HG03159 (cell line): ENCODE measurements around the gene CHST11.
"Not testable (repeated sequence)": the region's sequence is repeated elsewhere in the genome, so short reads cannot be mapped to it uniquely, and the experiment has no call there.

ENCODE experiments used
- ATAC-seq: cut with Tn5 transposase; IDR thresholded peaks from one replicate; pipeline ENCODE4 v1.9.1; 2021; ENCODE audit warnings: mild to moderate bottlenecking, moderate library complexity; ENCODE audit not compliant: unreplicated experiment

CHST11 gene

GRCh38 chr12:104785886-104786285 is 329.1 kb downstream of the CHST11 start:
- ATAC-seq: no peak

DNA sequence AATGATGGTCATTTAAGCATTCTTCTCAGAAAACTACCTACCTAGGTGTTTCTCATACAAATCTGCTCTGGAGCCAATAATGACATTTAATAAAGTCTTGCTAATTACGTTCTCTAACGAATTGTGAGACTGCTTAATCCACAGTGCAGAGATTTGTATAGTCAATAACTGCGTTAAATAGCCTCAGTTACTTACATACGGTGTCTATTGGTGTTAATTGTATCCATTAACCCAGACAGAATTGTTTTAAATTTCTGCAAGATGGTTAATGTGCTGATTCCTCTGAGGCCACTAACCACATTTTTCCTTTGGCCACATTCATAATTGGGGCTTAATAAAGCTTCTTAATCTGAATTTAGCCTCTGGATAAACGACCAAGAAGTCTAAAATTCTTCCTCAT is 329.6 kb downstream of the CHST11 start:
- ATAC-seq: no peak

DNA sequence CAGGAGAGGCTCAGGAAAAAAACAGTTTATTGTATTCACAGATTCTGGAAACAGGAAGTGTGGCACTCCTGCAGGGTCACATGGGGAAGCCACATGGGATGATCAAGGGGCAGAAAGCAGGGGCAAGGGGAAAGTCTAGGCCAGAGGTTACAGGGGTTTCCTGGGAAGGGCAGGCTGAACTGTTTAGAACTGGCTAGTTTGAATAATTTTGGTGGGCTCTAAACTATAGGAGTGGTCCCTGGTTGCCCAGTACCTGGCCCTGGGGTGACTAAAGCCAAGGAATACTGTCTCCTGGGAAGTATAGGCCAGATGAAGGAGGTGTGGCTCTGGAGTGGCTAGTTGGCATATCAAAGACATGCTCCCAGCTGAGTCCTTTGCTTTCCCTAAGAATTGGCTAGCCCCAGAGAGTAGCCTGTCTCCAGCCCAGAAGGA is 332.1 kb downstream of the CHST11 start:
- ATAC-seq: no peak

GRCh38 chr12:104790296-104791125 is 333.8 kb downstream of the CHST11 start:
- no peak for ATAC-seq

DNA sequence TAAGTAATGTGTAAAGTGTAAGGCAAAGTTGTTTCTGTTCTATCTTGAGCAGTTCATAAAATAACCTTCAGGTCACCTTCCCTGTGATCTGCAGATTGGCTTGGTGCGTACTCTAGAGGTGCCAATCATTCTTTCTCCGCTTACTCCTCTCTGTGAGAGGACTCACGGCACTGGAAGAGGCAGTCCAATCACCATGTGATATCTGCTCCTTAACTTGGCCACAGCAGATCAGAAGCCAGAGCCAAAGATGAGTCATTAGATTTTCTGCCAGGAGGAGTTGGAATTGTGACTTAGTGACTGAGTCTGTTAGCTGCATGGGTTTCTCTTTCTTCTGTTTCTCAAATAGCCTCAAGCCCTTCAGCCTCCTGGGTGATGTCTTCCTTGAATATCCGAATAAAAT is 335.8 kb downstream of the CHST11 start:
- ATAC-seq: no peak

GRCh38 chr12:104793285-104793684 is 336.5 kb downstream of the CHST11 start:
- no peak for ATAC-seq

DNA sequence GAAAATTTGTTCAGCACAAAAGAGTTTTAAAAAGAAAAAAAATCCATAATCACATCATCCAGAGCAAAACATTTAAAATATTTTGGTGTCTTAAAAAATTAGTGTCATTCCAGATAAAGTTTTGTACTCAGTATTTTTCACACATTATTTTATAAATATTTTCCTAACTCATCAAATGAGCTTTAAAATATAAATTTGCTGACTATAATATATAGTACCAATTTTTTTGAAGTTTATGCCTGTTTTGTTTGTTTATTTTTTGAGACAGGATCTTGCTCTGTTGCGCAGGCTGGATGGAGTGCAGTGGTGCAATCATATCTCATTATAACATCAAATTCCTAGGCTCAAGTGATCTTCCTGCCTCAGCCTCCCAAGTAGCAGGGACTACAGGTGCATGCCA is 337.2 kb downstream of the CHST11 start:
- ATAC-seq: no peak

DNA sequence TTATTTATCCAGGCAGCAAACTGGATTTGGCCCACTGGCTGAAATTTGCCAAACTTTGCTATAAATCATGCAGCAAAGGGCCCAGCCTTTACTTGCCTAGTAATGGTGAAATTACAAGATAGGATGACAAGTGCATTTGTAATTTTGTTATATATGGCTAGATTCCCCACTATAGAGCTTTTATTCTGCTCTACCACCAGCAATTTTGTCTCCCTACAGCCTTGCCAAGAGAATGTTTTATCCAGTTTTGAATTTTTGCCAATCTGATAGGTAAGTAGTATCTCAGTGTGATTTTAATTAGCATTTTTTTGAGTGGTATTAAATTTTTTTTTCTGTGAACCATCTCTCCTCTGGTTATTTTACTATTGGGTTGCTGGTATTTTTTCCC is 339.7 kb downstream of the CHST11 start:
- no peak for ATAC-seq

- no peak for ATAC-seq
Observed at GRCh38 chr12:104799458-104799857, 342.7 kb downstream of the CHST11 start.

DNA sequence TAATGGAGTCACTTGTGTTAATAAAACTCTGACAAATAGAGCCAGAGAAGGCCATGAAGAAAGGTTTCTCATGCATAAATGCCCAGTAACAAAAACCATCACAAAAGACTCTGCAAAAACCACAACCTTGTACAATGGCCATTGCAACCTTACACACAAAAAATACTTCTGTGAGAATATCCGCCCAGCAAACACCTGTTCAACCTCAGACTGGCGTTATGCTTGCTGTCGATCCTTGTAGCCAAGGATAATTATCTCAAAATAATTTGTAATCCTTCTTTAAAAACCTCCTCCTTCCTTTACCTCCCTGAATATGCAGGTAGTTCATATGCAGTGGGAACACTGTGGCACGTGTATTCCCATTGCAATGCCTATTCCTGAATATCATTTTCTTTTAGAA is 344.3 kb downstream of the CHST11 start:
- ATAC-seq: no peak

DNA sequence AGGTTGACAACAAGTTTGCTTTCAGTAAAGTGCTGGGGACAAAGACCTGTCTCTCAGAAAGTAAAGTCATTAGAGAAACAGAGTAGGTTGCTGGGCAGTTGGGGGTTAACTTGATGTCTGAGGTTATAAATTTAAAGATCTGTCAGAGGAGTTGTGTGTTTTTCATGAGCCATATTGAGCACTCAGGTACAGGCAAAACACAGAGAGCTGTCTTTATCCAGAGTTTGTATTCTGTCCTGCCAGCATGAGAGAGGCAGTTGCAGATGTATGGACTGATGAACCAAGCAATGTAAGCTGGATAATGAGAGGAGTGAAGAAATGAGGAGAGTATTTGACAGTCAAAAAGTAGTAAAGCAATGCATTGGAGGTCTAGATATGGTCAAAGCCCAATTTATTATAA is 344.7 kb downstream of the CHST11 start:
- no peak for ATAC-seq

GRCh38 chr12:104802208-104802607 is 345.5 kb downstream of the CHST11 start:
- ATAC-seq: no peak

DNA sequence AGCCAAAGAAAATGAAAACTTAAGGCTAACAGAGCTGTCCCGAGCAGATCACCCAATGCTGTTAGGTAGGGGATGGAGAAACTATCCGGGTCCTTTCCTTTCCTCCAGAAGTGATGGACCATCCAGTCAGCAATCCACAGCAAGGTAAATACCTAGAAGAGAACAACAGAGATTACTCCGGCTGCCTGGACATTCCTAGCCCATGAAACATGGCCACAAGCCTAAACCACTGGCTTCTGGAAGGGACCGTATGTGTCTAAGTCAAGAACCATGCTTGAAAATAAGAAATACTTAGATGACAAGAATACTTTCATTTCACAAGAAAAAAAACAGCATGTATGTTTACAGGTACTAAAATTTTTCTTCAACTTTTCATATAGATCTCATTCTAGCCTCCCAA is 348.4 kb downstream of the CHST11 start:
- ATAC-seq: no peak

GRCh38 chr12:104806194-104806593 is 349.4 kb downstream of the CHST11 start:
- ATAC-seq: not testable (repeated sequence)

GRCh38 chr12:104809251-104809650 is 352.5 kb downstream of the CHST11 start:
- no peak for ATAC-seq

DNA sequence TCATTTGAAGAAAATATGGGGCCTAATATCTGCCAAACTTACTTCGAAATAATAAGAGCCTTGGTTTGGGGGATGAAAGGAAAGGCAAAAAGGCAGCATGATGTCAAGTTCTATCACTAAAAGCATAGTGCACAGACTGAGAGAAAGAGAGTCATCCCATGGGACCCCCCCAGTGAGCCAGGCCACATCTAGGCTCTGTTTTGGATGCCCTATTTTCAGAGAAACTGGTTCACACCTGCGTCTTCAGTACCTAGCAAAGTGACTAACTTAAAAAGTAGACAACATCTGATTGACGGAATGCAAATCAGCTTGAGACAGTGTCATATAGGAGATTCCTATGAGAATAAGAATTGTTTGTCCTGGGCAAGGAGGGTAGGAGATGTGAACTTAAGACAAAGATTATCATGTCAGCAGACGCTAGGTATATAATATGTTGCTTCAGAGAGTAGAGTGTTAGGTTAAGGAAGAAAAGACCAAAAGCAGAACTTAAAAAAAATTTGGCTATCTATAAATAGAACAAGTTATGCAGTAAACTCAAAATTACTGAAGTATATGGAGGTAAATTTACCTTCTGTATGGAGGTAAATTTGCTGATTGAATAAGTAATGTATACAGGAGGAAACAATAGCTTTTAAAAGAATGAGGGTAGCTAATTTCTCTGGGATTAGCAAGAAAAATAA is 353.1 kb downstream of the CHST11 start:
- ATAC-seq: no peak
